ENCODE measurements around the gene AP1G2. TPM values are rescaled to one million over a fixed set of nuclear protein-coding genes. Genes with fewer than 3 reads are reported as not detected.
A peak's percentile ranks its signal among the peaks of the same experiment; 100 is the strongest.

The AP1G2 gene
- total and polyA plus RNA-seq, 2 donors (not counting 1 experiment from before 2014, with no cell fraction given), result 648 to 1,185 TPM

DNA sequence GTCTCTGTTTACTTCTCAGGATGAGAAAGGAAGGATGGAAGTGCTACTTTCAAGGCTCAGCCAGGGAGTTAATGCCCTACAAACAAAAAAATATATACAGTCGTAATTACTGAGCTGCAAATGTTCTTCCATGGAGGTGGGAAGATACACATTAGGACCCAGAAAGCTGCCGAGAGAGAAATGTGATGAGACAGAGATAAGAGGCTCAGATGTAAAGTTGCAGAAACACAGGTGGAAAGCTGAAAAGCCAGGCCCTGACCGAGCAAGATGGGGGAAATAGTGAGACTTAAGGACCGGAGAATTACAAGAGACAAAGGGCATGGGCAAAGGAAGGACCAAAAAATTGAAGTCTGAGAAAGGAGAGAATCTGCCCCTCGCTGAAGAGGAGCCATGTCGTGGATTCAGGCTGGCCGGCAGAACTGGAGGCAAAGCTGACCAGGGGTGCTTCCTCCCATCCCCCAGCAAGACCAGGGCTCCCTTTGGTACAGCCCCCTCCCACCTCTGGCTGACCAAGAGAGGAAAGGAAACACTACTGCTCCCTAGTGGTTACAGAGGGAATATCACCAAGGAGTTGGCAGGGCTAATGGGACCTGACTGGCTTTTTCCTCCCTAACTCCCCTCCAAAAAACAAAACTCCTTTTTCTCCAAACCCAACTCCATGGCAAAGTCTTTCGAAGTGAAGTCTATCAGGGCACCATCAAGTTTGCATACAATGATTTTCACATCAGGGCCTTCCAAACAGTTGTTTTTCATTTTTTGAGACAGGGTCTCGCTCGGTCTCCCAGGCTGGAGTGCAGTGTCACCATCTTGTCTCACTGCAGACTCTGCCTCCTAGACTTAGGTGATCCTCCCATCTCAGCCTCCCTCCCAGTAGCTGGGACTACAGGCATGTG, 28.1 kb downstream of the AP1G2 start:
- H3K27me3 ChIP-seq (replicated peaks in 1 of 4; ENCODE audit: control extremely low read depth in 1 of 4, control insufficient read depth in 3 of 4, insufficient read depth in 4 of 4, low read length in 3 of 4), result peaks cover 0 to 5% (median 0%) of the 10 kb centered on the region in 4 experiments
- WGBS (ENCODE audit: insufficient coverage), result 66% methylated on average over 5 of the region's 10 CpGs
- Mint-ChIP-seq H3K4me1 (no peaks in the 10 kb centered on the region), H3K9me3 (ENCODE audit: insufficient read depth) (no peaks in the 10 kb centered on the region), H3K27ac (no peak overlapping the region), H3K27me3 (peaks cover 3% of the 10 kb centered on the region), H3K4me3 (no peak overlapping the region)
- H3K36me3 ChIP-seq (replicated peaks in 1 of 2; ENCODE audit: control extremely low read depth in 1 of 2, control insufficient read depth in 1 of 2, extremely low read depth in 1 of 2, insufficient read depth in 2 of 2, low read length in 1 of 2), result no peaks in the 10 kb centered on the region
- no peak overlapping the region for H3K4me3 ChIP-seq (ENCODE audit: control extremely low read depth in 1 of 5, extremely low read depth in 1 of 5, insufficient read depth in 1 of 5, low read depth in 2 of 5, low read length in 4 of 5)
- H2AFZ ChIP-seq (ENCODE audit: insufficient read depth, low read depth, low read length, poor library complexity, severe bottlenecking), result no peak overlapping the region
- H3K4me1 ChIP-seq (ENCODE audit: control insufficient read depth in 2 of 2, insufficient read depth in 2 of 2, low read length in 2 of 2), result no peaks in the 10 kb centered on the region
- peak; percentile 55 for DNase-seq
- no peaks in the 10 kb centered on the region for H4K20me1 ChIP-seq (ENCODE audit: control insufficient read depth, insufficient read depth, low read length, poor library complexity, severe bottlenecking)
- H3K4me2 ChIP-seq (replicated peaks; ENCODE audit: low read depth, low read length, poor library complexity, severe bottlenecking), result no peak overlapping the region
- no peak overlapping the region for H3K27ac ChIP-seq (ENCODE audit: low read length in 2 of 2)
- ATAC-seq (ENCODE audit: low read depth), result peak; percentile 74
- H3K79me2 ChIP-seq (ENCODE audit: control insufficient read depth, insufficient read depth, low read length), result no peaks in the 10 kb centered on the region
- no peak overlapping the region for H3K9ac ChIP-seq (ENCODE audit: low read length)
- CTCF ChIA-PET, result interaction anchor here (0.6 to 7.7 kb wide), 11 partner anchors 10 to 1057 kb away, joined by 3 to 80 read pairs (median 4); partner anchors contain the start of genes DHRS2, THTPA and ZFHX2
- no peaks in the 10 kb centered on the region for H3K9me3 ChIP-seq (ENCODE audit: control extremely low read depth in 1 of 3, control insufficient read depth in 2 of 3, insufficient read depth in 1 of 3, low read length in 2 of 3)
- POLR2A ChIA-PET, result no interaction called here
- intact Hi-C loops (cut with micrococcal nuclease), result loop anchor here (1.0 kb wide), 2 partner anchors 12 to 20 kb away; partner anchors contain the start of gene ZFHX2
- no peak for TF ChIP-seq EZH2 (IDR thresholded peaks at IDR 0.05; ENCODE audit: borderline replicate concordance, insufficient read depth, low read depth, low read length, poor library complexity, severe bottlenecking)
- TF ChIP-seq, protein P1, sequence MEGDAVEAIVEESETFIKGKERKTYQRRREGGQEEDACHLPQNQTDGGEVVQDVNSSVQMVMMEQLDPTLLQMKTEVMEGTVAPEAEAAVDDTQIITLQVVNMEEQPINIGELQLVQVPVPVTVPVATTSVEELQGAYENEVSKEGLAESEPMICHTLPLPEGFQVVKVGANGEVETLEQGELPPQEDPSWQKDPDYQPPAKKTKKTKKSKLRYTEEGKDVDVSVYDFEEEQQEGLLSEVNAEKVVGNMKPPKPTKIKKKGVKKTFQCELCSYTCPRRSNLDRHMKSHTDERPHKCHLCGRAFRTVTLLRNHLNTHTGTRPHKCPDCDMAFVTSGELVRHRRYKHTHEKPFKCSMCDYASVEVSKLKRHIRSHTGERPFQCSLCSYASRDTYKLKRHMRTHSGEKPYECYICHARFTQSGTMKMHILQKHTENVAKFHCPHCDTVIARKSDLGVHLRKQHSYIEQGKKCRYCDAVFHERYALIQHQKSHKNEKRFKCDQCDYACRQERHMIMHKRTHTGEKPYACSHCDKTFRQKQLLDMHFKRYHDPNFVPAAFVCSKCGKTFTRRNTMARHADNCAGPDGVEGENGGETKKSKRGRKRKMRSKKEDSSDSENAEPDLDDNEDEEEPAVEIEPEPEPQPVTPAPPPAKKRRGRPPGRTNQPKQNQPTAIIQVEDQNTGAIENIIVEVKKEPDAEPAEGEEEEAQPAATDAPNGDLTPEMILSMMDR (IDR thresholded peaks at IDR 0.05), result peak; percentile 78

DNA sequence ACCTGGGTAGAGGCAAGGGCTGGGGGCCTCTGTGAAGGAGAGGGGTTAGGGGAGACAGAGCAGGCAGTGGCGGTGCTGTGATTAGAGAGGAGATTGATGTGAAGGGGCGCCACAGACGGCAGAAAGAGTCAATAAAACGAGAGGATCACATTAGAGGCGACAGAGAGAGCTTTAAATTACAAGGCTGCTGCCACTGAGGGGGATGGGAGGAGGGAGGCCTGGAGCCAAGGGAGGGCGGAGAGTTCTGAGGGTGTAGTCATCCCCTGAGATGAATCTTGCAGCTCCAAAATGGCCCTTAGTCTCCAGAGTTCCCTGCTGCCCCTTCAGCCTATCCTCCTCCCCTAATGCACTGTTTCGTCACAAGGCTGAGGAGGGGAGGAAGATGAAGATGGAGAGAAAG, 28.8 kb downstream of the AP1G2 start:
- H3K27ac ChIP-seq (ENCODE audit: low read length in 2 of 2), result no peak overlapping the region
- no peaks in the 10 kb centered on the region for H3K4me1 ChIP-seq (ENCODE audit: control insufficient read depth in 2 of 2, insufficient read depth in 2 of 2, low read length in 2 of 2)
- TF ChIP-seq, protein P1 (IDR thresholded peaks at IDR 0.05), result no peak
- TF ChIP-seq EZH2 (IDR thresholded peaks at IDR 0.05; ENCODE audit: borderline replicate concordance, insufficient read depth, low read depth, low read length, poor library complexity, severe bottlenecking), result no peak
- Mint-ChIP-seq H3K4me1 (no peaks in the 10 kb centered on the region), H3K27ac (no peak overlapping the region), H3K27me3 (peaks cover 3% of the 10 kb centered on the region), H3K4me3 (no peak overlapping the region), H3K9me3 (ENCODE audit: insufficient read depth) (no peaks in the 10 kb centered on the region)
- H4K20me1 ChIP-seq (ENCODE audit: control insufficient read depth, insufficient read depth, low read length, poor library complexity, severe bottlenecking), result no peaks in the 10 kb centered on the region
- intact Hi-C loops (cut with micrococcal nuclease), result loop anchor here (1.0 kb wide), 2 partner anchors 13 to 21 kb away; partner anchors contain the start of gene ZFHX2
- no peak overlapping the region for H2AFZ ChIP-seq (ENCODE audit: insufficient read depth, low read depth, low read length, poor library complexity, severe bottlenecking)
- no peak overlapping the region for H3K9ac ChIP-seq (ENCODE audit: low read length)
- H3K4me2 ChIP-seq (replicated peaks; ENCODE audit: low read depth, low read length, poor library complexity, severe bottlenecking), result no peak overlapping the region
- WGBS (ENCODE audit: insufficient coverage), result 89% methylated on average over 5 of the region's 7 CpGs
- CTCF ChIA-PET, result interaction anchor here (0.7 to 7.7 kb wide), 7 partner anchors 9 to 1056 kb away, joined by 3 to 80 read pairs (median 5); partner anchors contain the start of gene THTPA
- no peak overlapping the region for H3K4me3 ChIP-seq (ENCODE audit: control extremely low read depth in 1 of 5, extremely low read depth in 1 of 5, insufficient read depth in 1 of 5, low read depth in 2 of 5, low read length in 4 of 5)
- H3K9me3 ChIP-seq (ENCODE audit: control extremely low read depth in 1 of 3, control insufficient read depth in 2 of 3, insufficient read depth in 1 of 3, low read length in 2 of 3), result no peaks in the 10 kb centered on the region
- POLR2A ChIA-PET, result no interaction called here
- no peaks in the 10 kb centered on the region for H3K36me3 ChIP-seq (replicated peaks in 1 of 2; ENCODE audit: control extremely low read depth in 1 of 2, control insufficient read depth in 1 of 2, extremely low read depth in 1 of 2, insufficient read depth in 2 of 2, low read length in 1 of 2)
- H3K79me2 ChIP-seq (ENCODE audit: control insufficient read depth, insufficient read depth, low read length), result no peaks in the 10 kb centered on the region
- no peak for ATAC-seq (ENCODE audit: low read depth)
- no peak for DNase-seq
- peaks cover 0 to 5% (median 0%) of the 10 kb centered on the region in 4 experiments for H3K27me3 ChIP-seq (replicated peaks in 1 of 4; ENCODE audit: control extremely low read depth in 1 of 4, control insufficient read depth in 3 of 4, insufficient read depth in 4 of 4, low read length in 3 of 4)
